Endothelial cell of umbilical vein (primary cell): ENCODE data around the gene TNPO2.

Experiments
- EZH2 ChIP-seq: IDR thresholded peaks from 2 replicates; pipeline ENCODE4 v1.6.1; 2012; ENCODE audit warnings: borderline replicate concordance, low read depth, mild to moderate bottlenecking, moderate library complexity, low read length, inconsistent platforms; ENCODE audit not compliant: severe bottlenecking
- GATA2 ChIP-seq: IDR thresholded peaks from 2 replicates; pipeline ENCODE4 v1.7.0; 2011; ENCODE audit warnings: low read depth, mild to moderate bottlenecking, moderate library complexity, mixed read lengths, low read length; ENCODE audit not compliant: insufficient read length, insufficient read depth
- POLR2A ChIP-seq: IDR thresholded peaks from 2 replicates; pipeline ENCODE4 v1.6.1; 2012; ENCODE audit warnings: low read depth, mild to moderate bottlenecking, control low read depth, low read length
- TF ChIP-seq, protein P1 (sequence below), 2 donors: IDR thresholded peaks; 1 replicate in 1 of 2; 2 replicates in 1 of 2; pipeline ENCODE4 v1.5.1; 2011; ENCODE audit warnings: low read length in 2 of 2, mild to moderate bottlenecking in 2 of 2, moderate library complexity in 2 of 2, control low read depth in 1 of 2, inconsistent platforms in 1 of 2, low read depth in 1 of 2; ENCODE audit not compliant: insufficient read depth in 1 of 2; ENCODE audit errors: extremely low read depth in 1 of 2
- TF ChIP-seq, protein P2 (sequence below): IDR thresholded peaks from 2 replicates; pipeline ENCODE4 v1.6.1; 2011; ENCODE audit not compliant: insufficient read depth, insufficient read length

DNA sequence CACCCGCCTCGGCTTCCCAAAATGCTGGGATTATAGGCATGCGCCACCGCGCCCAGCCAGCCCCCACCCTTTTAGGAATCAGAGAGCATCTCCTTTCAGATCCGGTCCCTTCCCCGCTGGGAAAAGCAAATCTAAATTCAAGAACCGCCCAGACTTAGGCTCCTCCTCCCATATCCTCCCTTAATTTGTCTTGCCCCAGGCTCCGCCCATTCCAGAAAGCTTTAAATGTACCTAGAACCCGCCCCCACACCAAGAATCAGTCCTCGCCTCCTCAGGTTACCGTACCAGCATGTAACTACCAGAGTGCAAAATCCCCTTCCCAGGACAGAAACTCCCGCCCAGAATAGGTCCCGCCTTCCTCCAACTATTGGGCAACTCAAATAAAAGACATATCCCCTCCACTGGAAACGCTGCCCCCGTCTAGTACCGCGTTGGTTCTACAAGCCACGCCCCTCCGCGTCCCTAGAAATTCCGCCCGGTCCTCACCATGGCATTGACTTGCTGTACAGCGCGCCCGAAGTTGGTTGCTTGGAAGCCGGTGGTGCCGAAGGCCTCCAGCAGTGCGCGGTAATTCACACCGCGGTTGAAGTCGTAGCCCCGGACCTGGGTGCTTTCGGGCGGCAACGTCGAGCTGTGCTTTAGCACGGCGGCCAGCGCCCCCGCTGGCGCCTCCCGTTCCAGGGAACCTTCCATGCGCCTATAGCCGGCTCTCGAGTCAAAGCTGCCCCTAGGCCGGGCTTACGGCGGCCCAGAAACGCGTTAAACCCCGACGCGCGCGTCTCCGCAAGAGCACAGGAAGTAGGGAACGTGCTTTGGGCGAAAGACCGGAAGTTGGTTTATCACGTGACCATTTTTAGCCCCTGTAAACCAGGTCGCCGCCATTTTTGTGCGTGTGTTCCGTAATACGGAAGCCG is 42.4 kb downstream of the TNPO2 start, which contains the start of gene DHPS:
- TF ChIP-seq EZH2 = no peak
- TF ChIP-seq, protein P1, sequence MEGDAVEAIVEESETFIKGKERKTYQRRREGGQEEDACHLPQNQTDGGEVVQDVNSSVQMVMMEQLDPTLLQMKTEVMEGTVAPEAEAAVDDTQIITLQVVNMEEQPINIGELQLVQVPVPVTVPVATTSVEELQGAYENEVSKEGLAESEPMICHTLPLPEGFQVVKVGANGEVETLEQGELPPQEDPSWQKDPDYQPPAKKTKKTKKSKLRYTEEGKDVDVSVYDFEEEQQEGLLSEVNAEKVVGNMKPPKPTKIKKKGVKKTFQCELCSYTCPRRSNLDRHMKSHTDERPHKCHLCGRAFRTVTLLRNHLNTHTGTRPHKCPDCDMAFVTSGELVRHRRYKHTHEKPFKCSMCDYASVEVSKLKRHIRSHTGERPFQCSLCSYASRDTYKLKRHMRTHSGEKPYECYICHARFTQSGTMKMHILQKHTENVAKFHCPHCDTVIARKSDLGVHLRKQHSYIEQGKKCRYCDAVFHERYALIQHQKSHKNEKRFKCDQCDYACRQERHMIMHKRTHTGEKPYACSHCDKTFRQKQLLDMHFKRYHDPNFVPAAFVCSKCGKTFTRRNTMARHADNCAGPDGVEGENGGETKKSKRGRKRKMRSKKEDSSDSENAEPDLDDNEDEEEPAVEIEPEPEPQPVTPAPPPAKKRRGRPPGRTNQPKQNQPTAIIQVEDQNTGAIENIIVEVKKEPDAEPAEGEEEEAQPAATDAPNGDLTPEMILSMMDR (IDR thresholded peaks at IDR 0.05; ENCODE audit: extremely low read depth in 1 of 2, insufficient read depth in 1 of 2, low read depth in 1 of 2, low read length in 2 of 2) = peak in 1 of 2 donors; percentile 18
- TF ChIP-seq POLR2A = peak; percentile 70
- no peak for TF ChIP-seq GATA2
- TF ChIP-seq, protein P2, sequence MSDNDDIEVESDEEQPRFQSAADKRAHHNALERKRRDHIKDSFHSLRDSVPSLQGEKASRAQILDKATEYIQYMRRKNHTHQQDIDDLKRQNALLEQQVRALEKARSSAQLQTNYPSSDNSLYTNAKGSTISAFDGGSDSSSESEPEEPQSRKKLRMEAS = peak; percentile 77
